Measurements from ENCODE around the gene NEURL1.

NEURL1 gene

DNA sequence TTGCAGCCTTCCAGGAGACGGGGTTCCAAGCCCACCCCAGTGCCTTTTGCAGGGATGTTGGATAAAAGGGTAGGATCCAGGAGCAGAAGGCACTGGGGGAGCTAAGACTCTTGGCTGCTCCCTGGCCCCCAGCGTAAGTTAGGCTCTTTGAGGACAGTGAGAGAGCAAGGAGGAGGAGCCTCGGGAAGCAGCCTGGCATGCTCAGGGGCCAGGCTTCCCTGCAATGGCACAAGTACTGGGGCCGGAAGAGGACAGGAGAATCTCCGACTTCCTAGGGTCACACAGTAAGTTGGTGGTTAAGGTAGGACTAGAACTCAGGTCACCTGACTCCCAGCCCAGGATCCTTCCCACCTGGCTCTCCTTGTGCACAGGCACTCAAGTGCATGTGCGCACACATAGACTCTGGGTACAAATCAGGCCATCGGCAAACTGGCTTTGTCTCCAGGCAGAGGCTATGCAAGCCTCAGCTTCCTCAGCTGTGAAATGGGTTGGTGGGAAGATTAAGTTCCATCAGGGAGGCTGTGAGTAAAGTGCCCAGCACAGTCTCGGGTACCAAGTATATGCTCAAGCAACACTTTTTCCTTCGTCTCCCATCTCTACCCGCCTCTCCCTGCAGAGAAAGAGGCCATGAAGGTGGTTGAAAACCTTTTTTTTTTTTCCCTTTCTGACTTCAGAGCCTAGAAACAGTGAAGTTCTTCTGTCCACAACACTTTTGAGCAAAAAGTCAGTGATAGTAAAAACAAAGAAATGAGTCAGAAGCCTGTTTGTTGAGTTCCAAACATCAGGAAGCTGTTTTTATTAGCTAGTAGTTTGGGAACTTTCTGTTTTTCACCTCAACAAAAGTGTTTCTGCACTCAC, 79.1 kb downstream of the NEURL1 start:
- H3K4me3 ChIP-seq (ENCODE audit: low read depth, low read length) = no peak overlapping the region
- TF ChIP-seq CTCF (IDR thresholded peaks at IDR 0.05; ENCODE audit: borderline replicate concordance, insufficient read depth, low read depth, low read length) = no peak

DNA sequence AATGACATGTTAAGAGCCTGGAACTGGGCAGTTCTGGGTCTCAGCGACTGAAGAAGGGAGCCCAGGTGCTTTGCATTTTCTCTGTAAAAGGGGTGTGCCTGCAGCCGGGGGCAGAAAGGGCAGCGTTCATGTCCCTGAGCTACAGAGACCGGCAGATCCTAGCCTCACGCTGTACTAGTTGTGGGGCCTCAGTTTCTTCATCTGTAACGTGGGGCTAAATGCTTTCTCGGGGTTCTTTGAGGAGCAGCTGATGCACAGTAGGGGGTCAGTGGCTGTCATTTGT, 79.6 kb downstream of the NEURL1 start:
- no peak for TF ChIP-seq CTCF (IDR thresholded peaks at IDR 0.05; ENCODE audit: borderline replicate concordance, insufficient read depth, low read depth, low read length)
- H3K4me3 ChIP-seq (ENCODE audit: low read depth, low read length) = no peak overlapping the region

DNA sequence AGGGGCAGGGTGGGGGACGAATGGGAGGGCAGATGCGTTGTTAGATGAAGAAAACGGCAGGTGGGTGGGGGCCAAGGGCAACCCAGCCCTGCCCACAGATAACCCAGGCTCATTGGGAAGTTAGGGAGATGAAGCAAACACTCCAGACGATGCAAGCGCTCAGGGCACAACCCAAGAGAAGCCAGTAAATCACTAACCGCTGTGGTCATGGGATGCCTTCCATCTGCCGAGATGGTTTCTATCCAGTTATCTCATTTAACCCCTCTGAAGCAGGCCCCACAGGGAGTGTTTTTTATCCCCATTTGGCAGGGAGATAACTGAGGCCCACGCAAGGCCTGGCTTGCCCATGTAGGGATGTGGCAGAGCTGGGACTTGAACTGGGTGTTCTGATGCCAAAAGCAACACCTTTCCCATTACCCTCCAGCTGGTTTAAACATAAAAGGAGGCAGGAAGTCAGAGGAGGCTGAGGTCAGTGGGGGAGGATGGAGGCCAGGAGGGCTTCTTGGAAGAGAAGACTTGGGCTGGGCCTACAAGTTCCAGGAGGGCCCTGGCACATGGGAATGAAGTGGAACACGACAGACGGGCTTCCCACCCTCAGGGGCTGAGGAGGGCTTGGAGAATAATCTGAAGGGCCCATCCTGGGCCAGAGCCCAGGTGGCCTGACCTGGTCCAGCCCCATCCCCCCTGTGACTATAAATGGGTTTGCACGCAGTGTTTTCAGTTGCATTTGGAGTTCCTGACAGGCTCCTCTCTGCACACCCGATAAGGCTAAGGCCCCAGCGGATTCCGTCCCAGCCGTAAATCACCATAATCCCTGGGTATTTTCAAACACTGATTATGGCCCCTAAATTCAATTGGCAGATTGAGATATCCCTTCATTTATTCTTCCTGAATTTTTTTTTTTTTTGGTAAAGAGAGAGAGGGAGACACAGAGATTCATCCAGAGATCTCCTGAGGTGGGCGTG, 80.9 kb downstream of the NEURL1 start:
- TF ChIP-seq CTCF (IDR thresholded peaks at IDR 0.05; ENCODE audit: borderline replicate concordance, insufficient read depth, low read depth, low read length) = no peak
- no peak overlapping the region for H3K4me3 ChIP-seq (ENCODE audit: low read depth, low read length)

DNA sequence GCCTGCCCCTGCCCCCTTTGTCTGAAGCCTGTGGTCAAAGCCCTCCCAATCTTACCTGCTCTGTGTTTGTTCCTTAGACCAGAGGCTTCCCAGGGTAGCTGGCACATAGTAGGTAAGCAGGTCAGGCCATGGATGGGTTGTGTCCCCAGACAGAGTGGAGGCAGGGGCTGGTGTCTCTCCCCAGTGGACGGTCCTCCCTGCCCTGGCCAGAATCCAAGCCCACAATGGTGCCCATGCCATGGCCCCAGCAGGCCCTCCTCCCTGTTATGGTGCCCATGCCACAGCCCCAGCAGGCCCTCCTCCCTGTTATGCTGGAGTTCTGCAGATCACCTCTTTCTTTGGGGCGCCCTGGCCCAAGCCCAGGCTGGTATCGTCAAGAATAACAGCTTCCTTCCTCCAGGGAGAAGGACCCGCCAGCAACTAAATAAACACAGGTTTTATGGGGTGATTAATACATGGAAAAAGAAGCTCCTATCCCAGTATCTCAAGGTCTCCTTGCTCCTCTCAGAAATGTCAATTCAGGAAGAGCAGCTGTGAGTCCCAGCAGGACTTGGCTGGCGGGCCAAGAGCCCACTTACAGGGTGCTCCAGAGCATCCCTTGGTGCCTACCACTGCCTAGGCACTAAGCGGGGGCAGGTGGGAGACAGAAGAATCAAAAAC, 82.0 kb downstream of the NEURL1 start:
- no peak overlapping the region for H3K4me3 ChIP-seq (ENCODE audit: low read depth, low read length)
- TF ChIP-seq CTCF (IDR thresholded peaks at IDR 0.05; ENCODE audit: borderline replicate concordance, insufficient read depth, low read depth, low read length) = no peak

DNA sequence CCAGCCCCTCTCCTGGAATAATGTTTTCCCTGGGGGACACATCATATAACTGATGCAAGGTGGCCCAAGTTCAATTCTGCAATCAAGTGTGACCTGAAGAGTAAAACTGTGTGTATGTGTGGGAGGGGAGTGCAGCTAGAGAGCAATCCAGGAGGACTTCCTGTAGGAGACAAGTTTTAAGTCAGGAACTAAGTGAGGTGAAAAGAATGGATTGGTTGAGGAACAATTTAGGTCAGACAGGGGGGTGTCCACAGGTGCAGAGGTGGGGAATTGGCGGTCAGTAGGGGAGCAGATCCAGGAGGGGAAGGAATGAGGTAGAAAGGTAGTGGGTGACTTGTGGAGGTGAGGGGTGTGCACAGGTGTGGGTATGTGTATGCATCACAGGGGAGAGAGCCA, 82.6 kb downstream of the NEURL1 start:
- no peak overlapping the region for H3K4me3 ChIP-seq (ENCODE audit: low read depth, low read length)
- no peak for TF ChIP-seq CTCF (IDR thresholded peaks at IDR 0.05; ENCODE audit: borderline replicate concordance, insufficient read depth, low read depth, low read length)

DNA sequence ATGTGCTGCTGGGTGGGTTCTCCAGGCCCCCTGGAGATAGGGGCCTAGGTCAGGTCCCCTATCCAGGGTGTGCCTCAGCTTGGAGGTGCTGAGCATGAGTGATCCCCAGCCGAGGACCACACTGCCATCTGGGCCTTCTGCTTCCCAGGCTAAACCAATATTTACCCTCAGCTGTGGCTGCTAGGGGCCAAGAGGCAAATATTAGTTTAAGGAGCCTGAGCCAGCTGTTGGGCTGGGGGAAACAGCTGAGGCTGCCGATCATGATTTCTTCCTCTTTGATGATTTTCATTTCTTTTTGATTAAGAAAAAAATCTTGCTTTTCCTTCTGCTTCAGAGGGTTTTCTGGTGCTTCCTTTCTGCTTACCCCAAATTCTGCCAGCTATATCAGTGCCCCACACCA, 83.4 kb downstream of the NEURL1 start:
- no peak for TF ChIP-seq CTCF (IDR thresholded peaks at IDR 0.05; ENCODE audit: borderline replicate concordance, insufficient read depth, low read depth, low read length)

More for the DNA sequence above, 83.4 kb downstream of the NEURL1 start:
- H3K4me3 ChIP-seq (ENCODE audit: low read depth, low read length) = no peak overlapping the region
